ENCODE results near the gene MORN1.

- no peak for TF ChIP-seq POLR2A (IDR thresholded peaks at IDR 0.05)
- no peak for TF ChIP-seq CTCF (IDR thresholded peaks at IDR 0.05)
These were observed 3.1 kb downstream of the MORN1 start for GRCh38 chr1:2388004-2388913.

Data from gastroesophageal sphincter (tissue), 3 donors.